ENCODE data around the gene SNX17.

SNX17 gene

DNA sequence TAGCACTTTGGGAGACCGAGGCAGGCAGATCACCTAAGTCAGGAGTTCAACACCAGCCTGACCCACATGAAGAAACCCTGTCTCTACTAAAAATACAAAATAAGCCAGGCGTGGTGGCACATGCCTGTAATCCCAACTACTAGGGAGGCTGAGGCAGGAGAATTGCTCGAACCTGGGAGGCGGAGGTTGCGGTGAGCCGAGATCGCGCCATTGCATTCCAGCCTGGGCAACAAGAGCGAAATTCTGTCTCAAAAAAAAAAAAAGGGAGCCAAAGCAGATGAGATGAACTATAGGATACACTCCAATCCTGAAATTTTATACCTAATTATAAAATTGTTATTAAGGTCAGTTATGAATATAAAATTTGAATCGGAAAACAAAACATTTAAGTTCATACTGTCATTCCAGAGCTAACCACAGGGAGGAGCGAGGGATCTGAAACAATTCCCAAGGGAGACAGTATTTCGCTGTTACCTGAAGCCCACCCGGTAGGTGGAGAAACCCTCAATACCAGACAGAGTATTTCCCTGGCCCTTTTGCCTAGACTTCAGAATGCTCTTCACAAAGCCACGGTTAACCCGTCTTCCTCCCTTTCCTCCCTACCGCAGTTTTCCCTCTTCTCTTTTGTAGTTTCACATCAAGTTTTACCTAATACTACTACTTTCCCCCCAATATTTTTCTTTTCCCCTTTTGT is 37.5 kb downstream of the SNX17 start:
- no peaks in the 10 kb centered on the region for H3K27me3 ChIP-seq (ENCODE audit: insufficient read depth, low read depth, severe bottlenecking)
- H3K36me3 ChIP-seq, result peaks cover 45% of the 10 kb centered on the region
- TF ChIP-seq, protein P1, sequence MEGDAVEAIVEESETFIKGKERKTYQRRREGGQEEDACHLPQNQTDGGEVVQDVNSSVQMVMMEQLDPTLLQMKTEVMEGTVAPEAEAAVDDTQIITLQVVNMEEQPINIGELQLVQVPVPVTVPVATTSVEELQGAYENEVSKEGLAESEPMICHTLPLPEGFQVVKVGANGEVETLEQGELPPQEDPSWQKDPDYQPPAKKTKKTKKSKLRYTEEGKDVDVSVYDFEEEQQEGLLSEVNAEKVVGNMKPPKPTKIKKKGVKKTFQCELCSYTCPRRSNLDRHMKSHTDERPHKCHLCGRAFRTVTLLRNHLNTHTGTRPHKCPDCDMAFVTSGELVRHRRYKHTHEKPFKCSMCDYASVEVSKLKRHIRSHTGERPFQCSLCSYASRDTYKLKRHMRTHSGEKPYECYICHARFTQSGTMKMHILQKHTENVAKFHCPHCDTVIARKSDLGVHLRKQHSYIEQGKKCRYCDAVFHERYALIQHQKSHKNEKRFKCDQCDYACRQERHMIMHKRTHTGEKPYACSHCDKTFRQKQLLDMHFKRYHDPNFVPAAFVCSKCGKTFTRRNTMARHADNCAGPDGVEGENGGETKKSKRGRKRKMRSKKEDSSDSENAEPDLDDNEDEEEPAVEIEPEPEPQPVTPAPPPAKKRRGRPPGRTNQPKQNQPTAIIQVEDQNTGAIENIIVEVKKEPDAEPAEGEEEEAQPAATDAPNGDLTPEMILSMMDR (IDR thresholded peaks at IDR 0.05; ENCODE audit: low read depth, low read length), result peak; percentile 73
- H3K4me3 ChIP-seq (ENCODE audit: low read depth, low read length), result peak overlapping the region; percentile 96
- DNase-seq, result peak; percentile 72
- no peaks in the 10 kb centered on the region for H3K9me3 ChIP-seq (ENCODE audit: severe bottlenecking)
- peak overlapping the region; percentile 90 for H3K27ac ChIP-seq

DNA sequence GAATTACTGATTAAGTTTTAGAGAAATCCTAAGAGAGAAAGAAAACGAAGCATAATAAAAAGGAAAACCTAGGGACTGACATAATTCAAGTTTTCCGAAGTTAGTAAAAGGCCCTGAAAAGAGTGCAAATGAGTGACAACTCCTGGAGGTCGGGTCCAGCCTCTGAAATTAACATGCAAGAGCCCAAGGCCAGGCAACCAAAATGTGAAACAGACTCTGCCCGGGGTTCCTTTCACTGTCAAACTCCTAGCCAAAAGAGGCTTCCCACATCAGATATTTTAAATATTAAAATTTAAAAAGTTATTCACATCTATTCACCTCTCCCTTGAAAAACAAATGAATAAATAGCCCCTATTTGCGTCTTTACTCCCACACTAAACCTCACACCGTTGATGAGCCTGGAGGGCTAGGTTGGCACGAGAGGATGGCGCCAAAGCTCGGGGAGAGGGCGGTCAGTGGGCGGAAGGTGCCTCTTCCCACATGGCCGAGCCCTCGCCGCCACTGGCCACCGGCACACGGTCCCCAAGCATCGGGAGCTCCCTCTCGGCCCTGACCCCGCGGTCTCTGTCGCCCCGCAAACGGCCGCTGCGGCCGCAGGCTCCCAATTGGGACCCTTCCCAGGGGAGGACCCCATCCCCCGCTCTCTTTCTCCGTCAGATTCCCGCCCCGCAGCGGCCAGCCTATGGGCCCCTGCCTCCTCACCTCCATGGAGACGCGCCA is 38.3 kb downstream of the SNX17 start:
- TF ChIP-seq, protein P1 (IDR thresholded peaks at IDR 0.05; ENCODE audit: low read depth, low read length), result no peak
- DNase-seq, result no peak
- Histone ChIP-seq H3K9me3 (ENCODE audit: severe bottlenecking) (no peaks in the 10 kb centered on the region), H3K36me3 (peaks cover 39% of the 10 kb centered on the region), H3K27me3 (ENCODE audit: insufficient read depth, low read depth, severe bottlenecking) (no peaks in the 10 kb centered on the region), H3K4me3 (ENCODE audit: low read depth, low read length) (peak overlapping the region; percentile 96), H3K27ac (peak overlapping the region; percentile 90)

DNA sequence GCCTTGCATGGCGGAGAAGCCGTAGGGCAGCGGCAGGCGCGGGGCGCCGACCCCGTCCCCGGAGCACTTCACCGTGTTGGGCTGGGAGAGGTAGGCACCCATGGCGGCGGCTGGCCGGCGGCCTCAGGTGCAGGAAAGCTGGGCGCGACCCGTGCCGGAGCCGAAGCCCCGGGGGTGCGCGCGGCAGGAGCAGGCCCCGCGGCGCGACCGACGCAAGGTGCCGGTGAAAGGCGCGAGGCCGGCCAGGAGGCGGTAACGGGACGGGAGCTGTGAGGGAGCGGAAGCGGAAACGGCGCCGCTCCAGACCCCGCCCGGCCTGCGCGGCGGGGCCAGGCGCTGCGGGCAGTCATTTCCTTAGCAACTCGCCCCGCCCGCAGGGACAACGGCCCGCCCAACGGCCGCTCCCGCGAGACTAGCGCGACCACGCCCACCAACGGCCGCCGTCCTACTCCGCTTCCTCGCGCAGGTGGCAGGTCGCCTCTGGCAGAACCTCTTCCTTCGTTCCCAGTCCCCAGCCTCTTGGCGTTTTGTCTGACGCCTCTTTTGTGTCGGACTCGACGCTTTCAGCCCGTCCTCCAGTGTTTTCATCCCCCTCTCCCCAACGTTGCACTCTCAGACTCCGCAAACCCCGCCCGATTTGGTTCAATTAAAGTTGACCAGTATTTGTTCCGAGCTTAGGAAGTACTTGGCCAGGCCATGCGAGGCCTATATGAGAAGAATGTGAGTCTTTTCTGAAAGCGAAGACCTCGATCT is 39.1 kb downstream of the SNX17 start, which contains the start of gene PPM1G:
PPM1G (minus strand) TSS at position 271 of the 753 bp plus-strand sequence; CDS start at position 102, 169 bp downstream.
- Histone ChIP-seq H3K27me3 (ENCODE audit: insufficient read depth, low read depth, severe bottlenecking) (no peaks in the 10 kb centered on the region), H3K4me3 (ENCODE audit: low read depth, low read length) (peak within 1 kb of the TSS; percentile 96), H3K36me3 (peaks cover 32% of the 10 kb centered on the region), H3K27ac (peak within 1 kb of the TSS; percentile 90), H3K9me3 (ENCODE audit: severe bottlenecking) (no peaks in the 10 kb centered on the region)
- DNase-seq, result peak; percentile 99
- TF ChIP-seq, protein P1 (IDR thresholded peaks at IDR 0.05; ENCODE audit: low read depth, low read length), result no peak

DNA sequence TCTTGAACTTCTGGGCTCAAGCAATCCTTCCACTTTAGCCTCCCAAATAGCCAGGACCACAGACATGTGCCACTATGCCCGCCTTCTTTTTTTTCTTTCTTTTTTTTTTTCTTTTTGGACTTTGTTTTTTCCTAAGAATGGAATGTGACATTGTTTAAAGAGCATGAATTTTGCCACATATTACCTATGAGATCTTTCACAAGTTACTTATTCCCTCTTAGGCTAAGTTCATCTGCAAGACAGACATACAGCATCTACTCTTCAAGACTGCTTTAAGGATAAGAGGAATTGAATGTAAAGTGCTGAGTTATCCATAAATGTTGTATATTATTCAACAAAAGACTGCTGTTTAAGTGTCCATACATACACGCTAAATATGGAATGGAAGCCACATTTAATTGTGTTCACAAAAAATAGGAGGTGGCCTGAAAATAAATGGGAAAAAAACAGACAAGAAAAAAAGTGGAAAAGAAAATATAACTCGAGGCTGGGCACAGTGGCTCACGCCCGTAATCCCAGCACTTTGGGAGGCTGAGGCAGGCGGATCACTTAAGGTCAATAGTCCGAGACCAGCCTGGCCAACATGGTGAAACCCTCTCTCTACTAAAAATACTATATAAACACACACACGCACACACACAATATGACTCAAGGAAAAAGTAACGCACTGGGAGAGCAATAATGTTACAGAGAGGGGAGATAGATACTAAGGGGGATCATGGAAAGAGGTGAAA is 42.2 kb downstream of the SNX17 start:
- TF ChIP-seq, protein P1 (IDR thresholded peaks at IDR 0.05; ENCODE audit: low read depth, low read length), result no peak
- Histone ChIP-seq H3K27me3 (ENCODE audit: insufficient read depth, low read depth, severe bottlenecking) (no peaks in the 10 kb centered on the region), H3K36me3 (peaks cover 8% of the 10 kb centered on the region), H3K27ac (no peak overlapping the region), H3K4me3 (ENCODE audit: low read depth, low read length) (no peak overlapping the region), H3K9me3 (ENCODE audit: severe bottlenecking) (no peaks in the 10 kb centered on the region)
- no peak for DNase-seq

DNA sequence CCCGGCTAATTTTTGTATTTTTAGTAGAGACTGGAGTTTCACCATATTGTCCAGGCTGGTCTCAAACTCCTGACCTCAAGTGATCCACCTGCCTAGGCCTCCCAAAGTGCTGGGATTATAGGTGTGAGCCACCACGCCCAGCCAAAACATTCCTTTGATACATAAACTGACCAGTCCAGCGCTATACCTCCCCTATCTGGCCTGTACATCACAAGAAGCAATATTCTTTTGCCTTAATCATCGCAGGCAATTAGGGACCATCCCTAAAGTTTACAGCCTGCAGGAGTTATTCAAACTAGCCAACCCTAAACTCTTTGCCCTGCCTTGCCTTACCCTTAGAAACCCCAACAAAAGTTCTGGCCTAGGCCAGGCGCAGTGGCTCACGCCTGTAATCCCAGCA is 45.7 kb downstream of the SNX17 start:
- H3K9me3 ChIP-seq (ENCODE audit: severe bottlenecking), result no peaks in the 10 kb centered on the region
- no peak overlapping the region for H3K27ac ChIP-seq
- no peaks in the 10 kb centered on the region for H3K36me3 ChIP-seq
- no peak overlapping the region for H3K4me3 ChIP-seq (ENCODE audit: low read depth, low read length)
- TF ChIP-seq, protein P1 (IDR thresholded peaks at IDR 0.05; ENCODE audit: low read depth, low read length), result no peak
- DNase-seq, result no peak
- no peaks in the 10 kb centered on the region for H3K27me3 ChIP-seq (ENCODE audit: insufficient read depth, low read depth, severe bottlenecking)

Measured in WERI-Rb-1 (cell line).